ENCODE results near the gene GMEB1.
"Not testable (repeated sequence)": the region's sequence is repeated elsewhere in the genome, so short reads cannot be mapped to it uniquely, and the experiment has no call there.

GMEB1 gene

GRCh38 chr1:28691627-28692026, 23.0 kb downstream of the GMEB1 start:
- not testable (repeated sequence) for H2BK120ac ChIP-seq (ENCODE audit: insufficient read depth, low read length, poor library complexity); H3K9ac ChIP-seq (ENCODE audit: low read length)
- WGBS (ENCODE audit: extremely low coverage, insufficient coverage, insufficient read length), result no CpG with 5 or more reads among the region's 1 CpG

GRCh38 chr1:28703629-28704028, 35.0 kb downstream of the GMEB1 start:
- no CpG with 5 or more reads among the region's 3 CpGs for WGBS (ENCODE audit: extremely low coverage, insufficient coverage, insufficient read length)

More at GRCh38 chr1:28691627-28692026, 23.0 kb downstream of the GMEB1 start:
- not testable (repeated sequence) for H3K4me2 ChIP-seq (ENCODE audit: low read length); H2BK5ac ChIP-seq (ENCODE audit: low read depth, low read length, poor library complexity); H3K14ac ChIP-seq (ENCODE audit: low read length); H4K91ac ChIP-seq (ENCODE audit: low read depth, low read length); H2AFZ ChIP-seq (ENCODE audit: insufficient read depth, low read length, poor library complexity); H2BK12ac ChIP-seq (ENCODE audit: low read length); H4K8ac ChIP-seq (ENCODE audit: low read depth, low read length); DNase-seq; H3K4me3 ChIP-seq (ENCODE audit: low read depth, low read length); H4K12ac ChIP-seq (ENCODE audit: low read depth, low read length); H3K4ac ChIP-seq (ENCODE audit: low read depth, low read length); H3K27ac ChIP-seq (ENCODE audit: low read depth, low read length); H2AK5ac ChIP-seq (ENCODE audit: low read length); H3K23ac ChIP-seq (ENCODE audit: low read length); H3K4me1 ChIP-seq (ENCODE audit: control insufficient read depth in 1 of 2, insufficient read depth in 2 of 2, low read length in 2 of 2); H3K79me2 ChIP-seq (ENCODE audit: control insufficient read depth, insufficient read depth, low read length, poor library complexity); H3K9me3 ChIP-seq (ENCODE audit: insufficient read depth, low read depth, low read length); H3K18ac ChIP-seq (ENCODE audit: low read length); H3K27me3 ChIP-seq (ENCODE audit: insufficient read depth, low read length); H3K79me1 ChIP-seq (ENCODE audit: low read length)
- H3K36me3 ChIP-seq (ENCODE audit: control insufficient read depth in 1 of 2, insufficient read depth in 2 of 2, low read length in 2 of 2), result peaks cover 24 to 26% of the 10 kb centered on the region in 2 experiments

GRCh38 chr1:28716336-28716735, 47.8 kb downstream of the GMEB1 start:
- no peak for DNase-seq
- Histone ChIP-seq H3K79me1 (ENCODE audit: low read length) (no peaks in the 10 kb centered on the region), H2AFZ (ENCODE audit: insufficient read depth, low read length, poor library complexity) (no peak overlapping the region)

More at GRCh38 chr1:28703629-28704028, 35.0 kb downstream of the GMEB1 start:
- H3K9me3 ChIP-seq (ENCODE audit: insufficient read depth, low read depth, low read length), result no peaks in the 10 kb centered on the region
- H2BK120ac ChIP-seq (ENCODE audit: insufficient read depth, low read length, poor library complexity), result no peak overlapping the region
- no peak overlapping the region for H3K23ac ChIP-seq (ENCODE audit: low read length)
- no peak overlapping the region for H4K12ac ChIP-seq (ENCODE audit: low read depth, low read length)
- H3K4me2 ChIP-seq (ENCODE audit: low read length), result no peak overlapping the region
- no peak overlapping the region for H3K4ac ChIP-seq (ENCODE audit: low read depth, low read length)
- no peak overlapping the region for H2AFZ ChIP-seq (ENCODE audit: insufficient read depth, low read length, poor library complexity)
- H3K9ac ChIP-seq (ENCODE audit: low read length), result no peak overlapping the region
- DNase-seq, result no peak
- H4K91ac ChIP-seq (ENCODE audit: low read depth, low read length), result no peak overlapping the region
- H3K18ac ChIP-seq (ENCODE audit: low read length), result no peak overlapping the region
- H2AK5ac ChIP-seq (ENCODE audit: low read length), result no peak overlapping the region
- no peak overlapping the region for H2BK12ac ChIP-seq (ENCODE audit: low read length)
- H3K27me3 ChIP-seq (ENCODE audit: insufficient read depth, low read length), result no peaks in the 10 kb centered on the region
- no peak overlapping the region for H4K8ac ChIP-seq (ENCODE audit: low read depth, low read length)
- no peak overlapping the region for H3K27ac ChIP-seq (ENCODE audit: low read depth, low read length)
- H3K79me2 ChIP-seq (ENCODE audit: control insufficient read depth, insufficient read depth, low read length, poor library complexity), result no peaks in the 10 kb centered on the region
- H3K36me3 ChIP-seq (ENCODE audit: control insufficient read depth in 1 of 2, insufficient read depth in 2 of 2, low read length in 2 of 2), result peaks cover 39 to 41% of the 10 kb centered on the region in 2 experiments
- H3K4me1 ChIP-seq (ENCODE audit: control insufficient read depth in 1 of 2, insufficient read depth in 2 of 2, low read length in 2 of 2), result no peaks in the 10 kb centered on the region
- H3K79me1 ChIP-seq (ENCODE audit: low read length), result no peaks in the 10 kb centered on the region
- H2BK5ac ChIP-seq (ENCODE audit: low read depth, low read length, poor library complexity), result no peak overlapping the region
- no peak overlapping the region for H3K14ac ChIP-seq (ENCODE audit: low read length)
- no peak overlapping the region for H3K4me3 ChIP-seq (ENCODE audit: low read depth, low read length)

DNA sequence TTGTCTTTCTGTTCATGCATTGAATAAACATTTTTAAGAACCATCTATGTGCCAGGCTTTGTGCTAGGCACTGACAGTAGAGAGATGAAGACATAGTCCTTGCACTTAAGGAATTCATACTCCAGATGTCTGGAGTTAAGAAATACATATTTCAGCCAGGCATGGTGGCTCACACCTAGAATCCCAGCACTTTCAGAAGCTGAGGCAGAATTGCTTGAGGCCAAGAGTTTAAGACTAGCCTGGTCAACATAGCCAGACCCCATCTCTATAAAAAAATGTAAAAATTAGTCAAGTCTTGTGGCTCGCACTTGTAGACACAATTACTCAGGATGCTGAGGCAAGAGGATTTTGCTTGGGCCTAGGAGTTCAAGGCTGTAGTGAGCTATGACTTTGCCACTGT, 49.6 kb downstream of the GMEB1 start:
- Histone ChIP-seq H3K36me3 (ENCODE audit: control insufficient read depth in 1 of 2, insufficient read depth in 2 of 2, low read length in 2 of 2) (peaks cover 10 to 21% of the 10 kb centered on the region in 2 experiments), H3K4me2 (ENCODE audit: low read length) (no peak overlapping the region), H4K8ac (ENCODE audit: low read depth, low read length) (no peak overlapping the region), H3K9me3 (ENCODE audit: insufficient read depth, low read depth, low read length) (peaks cover 2% of the 10 kb centered on the region), H3K79me1 (ENCODE audit: low read length) (no peaks in the 10 kb centered on the region), H4K91ac (ENCODE audit: low read depth, low read length) (no peak overlapping the region), H2AK5ac (ENCODE audit: low read length) (no peak overlapping the region), H3K27ac (ENCODE audit: low read depth, low read length) (no peak overlapping the region), H3K4me1 (ENCODE audit: control insufficient read depth in 1 of 2, insufficient read depth in 2 of 2, low read length in 2 of 2) (peaks cover 0 to 7% of the 10 kb centered on the region in 2 experiments), H2BK120ac (ENCODE audit: insufficient read depth, low read length, poor library complexity) (no peak overlapping the region), H3K4me3 (ENCODE audit: low read depth, low read length) (no peak overlapping the region), H4K12ac (ENCODE audit: low read depth, low read length) (no peak overlapping the region), H2BK12ac (ENCODE audit: low read length) (no peak overlapping the region), H3K9ac (ENCODE audit: low read length) (no peak overlapping the region), H3K27me3 (ENCODE audit: insufficient read depth, low read length) (no peaks in the 10 kb centered on the region), H2BK5ac (ENCODE audit: low read depth, low read length, poor library complexity) (no peak overlapping the region), H3K18ac (ENCODE audit: low read length) (no peak overlapping the region), H3K4ac (ENCODE audit: low read depth, low read length) (no peak overlapping the region), H3K14ac (ENCODE audit: low read length) (no peak overlapping the region), H2AFZ (ENCODE audit: insufficient read depth, low read length, poor library complexity) (no peak overlapping the region), H3K23ac (ENCODE audit: low read length) (no peak overlapping the region), H3K79me2 (ENCODE audit: control insufficient read depth, insufficient read depth, low read length, poor library complexity) (no peaks in the 10 kb centered on the region)
- peak; percentile 76 to 88 for DNase-seq
- no CpG with 5 or more reads among the region's 1 CpG for WGBS (ENCODE audit: extremely low coverage, insufficient coverage, insufficient read length)

More at GRCh38 chr1:28716336-28716735, 47.8 kb downstream of the GMEB1 start:
- H3K14ac ChIP-seq (ENCODE audit: low read length), result no peak overlapping the region
- H3K18ac ChIP-seq (ENCODE audit: low read length), result no peak overlapping the region
- no peak overlapping the region for H4K8ac ChIP-seq (ENCODE audit: low read depth, low read length)
- H2BK5ac ChIP-seq (ENCODE audit: low read depth, low read length, poor library complexity), result no peak overlapping the region
- H2BK120ac ChIP-seq (ENCODE audit: insufficient read depth, low read length, poor library complexity), result no peak overlapping the region
- no peak overlapping the region for H4K91ac ChIP-seq (ENCODE audit: low read depth, low read length)
- peaks cover 2% of the 10 kb centered on the region for H3K9me3 ChIP-seq (ENCODE audit: insufficient read depth, low read depth, low read length)
- H3K36me3 ChIP-seq (ENCODE audit: control insufficient read depth in 1 of 2, insufficient read depth in 2 of 2, low read length in 2 of 2), result peaks cover 17 to 34% of the 10 kb centered on the region in 2 experiments
- no peak overlapping the region for H3K4ac ChIP-seq (ENCODE audit: low read depth, low read length)
- peaks cover 0 to 7% of the 10 kb centered on the region in 2 experiments for H3K4me1 ChIP-seq (ENCODE audit: control insufficient read depth in 1 of 2, insufficient read depth in 2 of 2, low read length in 2 of 2)
- WGBS (ENCODE audit: extremely low coverage, insufficient coverage, insufficient read length), result no CpG with 5 or more reads among the region's 2 CpGs
- no peak overlapping the region for H3K23ac ChIP-seq (ENCODE audit: low read length)
- no peaks in the 10 kb centered on the region for H3K79me2 ChIP-seq (ENCODE audit: control insufficient read depth, insufficient read depth, low read length, poor library complexity)
- H3K27me3 ChIP-seq (ENCODE audit: insufficient read depth, low read length), result no peaks in the 10 kb centered on the region
- H4K12ac ChIP-seq (ENCODE audit: low read depth, low read length), result no peak overlapping the region
- no peak overlapping the region for H3K27ac ChIP-seq (ENCODE audit: low read depth, low read length)
- H3K4me2 ChIP-seq (ENCODE audit: low read length), result no peak overlapping the region
- H2BK12ac ChIP-seq (ENCODE audit: low read length), result no peak overlapping the region
- H3K4me3 ChIP-seq (ENCODE audit: low read depth, low read length), result no peak overlapping the region
- H2AK5ac ChIP-seq (ENCODE audit: low read length), result no peak overlapping the region
- H3K9ac ChIP-seq (ENCODE audit: low read length), result no peak overlapping the region

Data from trophoblast cell (in vitro differentiated cells and primary cell).